ENCODE data around the gene LCOR.
"Not testable (repeated sequence)": the region's sequence is repeated elsewhere in the genome, so short reads cannot be mapped to it uniquely, and the experiment has no call there.

Gene LCOR

DNA sequence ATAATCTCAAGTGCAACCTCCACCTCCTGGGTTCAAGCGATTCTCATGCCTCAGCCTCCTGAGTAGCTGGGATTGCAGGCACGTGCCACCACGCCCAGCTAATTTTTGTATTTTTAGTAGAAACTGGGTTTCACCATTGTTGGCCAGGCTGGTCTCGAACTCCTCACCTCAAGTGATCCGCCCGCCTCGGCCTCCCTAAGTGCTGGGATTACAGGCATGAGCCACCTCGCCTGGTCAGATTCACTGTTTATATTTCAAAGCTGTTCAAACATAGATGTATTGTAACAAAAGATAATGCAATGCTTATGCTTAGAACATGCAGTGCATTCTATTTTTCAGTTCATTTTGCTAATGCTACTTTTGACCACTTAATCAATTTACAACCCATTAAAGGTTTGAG is 111.1 kb downstream of the LCOR start:
- DNase-seq = not testable (repeated sequence)

DNA sequence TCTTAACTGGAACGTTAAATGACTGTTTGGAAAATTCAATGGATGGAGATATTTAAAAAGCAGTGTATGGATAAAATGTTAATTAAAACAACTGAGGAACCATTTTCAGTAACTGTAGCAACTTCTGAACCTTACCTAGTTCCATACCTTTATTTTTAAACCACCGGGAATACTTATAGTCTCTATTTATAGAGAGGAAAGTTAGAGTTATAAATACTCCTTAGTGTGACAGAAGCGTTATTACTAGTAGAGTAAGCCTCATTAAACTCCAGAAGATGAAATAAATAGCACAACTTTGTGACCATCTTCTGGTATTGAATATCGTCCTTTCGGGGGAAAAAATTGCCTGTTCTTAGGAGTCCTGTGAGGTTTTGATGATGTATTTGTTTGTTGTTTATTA is 114.9 kb downstream of the LCOR start:
- no peak for DNase-seq

DNA sequence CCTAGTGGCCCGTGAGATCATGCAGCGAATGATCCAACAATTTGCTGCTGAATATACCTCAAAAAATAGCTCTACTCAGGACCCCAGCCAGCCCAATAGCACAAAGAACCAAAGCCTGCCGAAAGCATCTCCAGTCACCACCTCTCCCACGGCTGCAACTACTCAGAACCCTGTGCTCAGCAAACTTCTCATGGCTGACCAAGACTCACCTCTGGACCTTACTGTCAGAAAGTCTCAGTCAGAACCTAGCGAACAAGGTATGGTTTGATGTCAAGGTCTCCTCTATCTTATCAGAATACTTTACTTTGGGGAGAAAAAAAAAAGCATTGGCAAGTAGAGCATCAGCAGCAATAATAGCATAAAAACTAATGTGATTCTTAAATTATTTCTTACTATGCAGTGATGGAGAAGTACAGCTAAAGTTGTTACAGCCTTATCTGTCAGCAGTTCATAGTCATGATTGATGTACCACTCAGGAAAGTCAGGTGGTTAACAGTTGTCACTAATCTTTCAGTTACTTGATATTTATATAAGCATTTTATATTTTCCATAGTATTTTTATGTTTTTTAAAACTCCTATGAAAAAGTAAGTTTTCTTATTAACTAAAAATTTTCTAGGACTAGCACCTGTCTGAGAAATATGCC is 117.1 kb downstream of the LCOR start:
- DNase-seq = no peak

DNA sequence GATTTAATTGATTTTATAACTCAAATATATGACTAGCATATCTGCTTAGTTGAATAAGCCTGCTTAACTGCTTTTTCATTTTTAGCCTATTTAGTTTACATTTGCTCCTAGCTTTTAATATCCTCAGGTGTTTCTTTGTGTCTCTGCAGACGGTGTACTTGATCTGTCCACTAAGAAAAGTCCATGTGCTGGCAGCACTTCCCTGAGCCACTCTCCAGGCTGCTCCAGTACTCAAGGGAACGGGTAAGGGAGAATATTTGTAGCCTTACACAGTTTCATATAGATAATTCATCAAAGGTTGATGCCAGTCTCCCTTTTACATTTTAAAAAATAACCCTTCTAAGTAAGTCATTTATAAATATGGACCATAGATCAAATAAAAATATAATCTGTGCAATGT is 119.9 kb downstream of the LCOR start:
- no peak for DNase-seq

DNA sequence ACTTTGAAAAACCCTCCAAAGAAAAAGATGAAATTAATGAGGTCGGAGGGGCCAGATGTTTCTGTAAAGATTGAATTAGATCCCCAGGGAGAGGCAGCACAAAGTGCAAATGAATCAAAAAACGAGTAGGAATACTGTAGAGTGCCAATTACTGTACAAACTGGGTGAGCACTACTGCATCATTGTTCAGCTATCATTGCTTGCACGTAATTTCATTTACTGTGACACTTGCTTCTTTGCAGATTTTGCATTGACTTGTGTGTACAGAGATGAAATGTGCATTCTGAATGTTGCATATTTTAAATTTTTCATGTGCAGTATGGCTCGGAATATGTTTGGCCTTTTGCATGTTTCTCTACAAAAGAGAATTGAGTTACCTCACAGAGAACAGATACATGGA is 123.7 kb downstream of the LCOR start:
- no peak for DNase-seq

DNA sequence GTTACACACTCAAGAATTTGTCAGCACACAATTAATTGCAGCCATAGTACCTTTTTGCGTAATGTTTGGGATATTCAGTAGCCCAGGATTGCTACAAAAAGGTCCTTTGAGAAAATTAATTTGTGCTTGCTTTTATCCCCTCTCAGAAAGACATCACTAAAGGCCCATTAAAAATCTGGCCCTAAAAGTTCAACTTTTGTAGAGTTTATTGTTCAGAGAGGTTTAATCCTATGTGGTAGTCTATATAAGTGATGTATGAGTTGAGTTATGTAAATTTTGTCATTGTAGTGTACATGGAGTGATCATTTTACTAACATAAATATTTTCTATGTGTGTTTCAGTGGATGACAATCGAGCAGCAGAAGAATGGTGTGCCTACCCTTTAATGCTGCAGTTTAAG is 126.0 kb downstream of the LCOR start:
- DNase-seq = no peak

DNA sequence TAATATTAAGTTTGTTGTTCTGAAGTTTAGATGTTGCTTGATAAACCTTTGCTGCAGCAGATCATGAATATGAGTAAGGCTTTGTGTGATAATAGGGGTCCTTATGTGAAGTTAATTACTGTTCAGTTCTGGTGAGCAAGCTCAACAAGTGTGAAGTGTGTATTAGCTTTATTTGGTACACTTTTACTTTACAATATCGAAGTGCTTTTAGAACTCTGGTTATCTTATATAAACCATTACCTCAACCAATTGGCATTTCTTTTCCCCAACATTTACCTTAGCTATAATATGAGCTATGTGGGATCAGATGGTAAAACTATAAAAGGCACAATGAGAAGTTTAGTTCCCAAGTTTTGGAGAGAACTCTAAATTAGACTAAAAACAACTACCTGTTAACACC is 127.6 kb downstream of the LCOR start:
- DNase-seq = no peak

DNA sequence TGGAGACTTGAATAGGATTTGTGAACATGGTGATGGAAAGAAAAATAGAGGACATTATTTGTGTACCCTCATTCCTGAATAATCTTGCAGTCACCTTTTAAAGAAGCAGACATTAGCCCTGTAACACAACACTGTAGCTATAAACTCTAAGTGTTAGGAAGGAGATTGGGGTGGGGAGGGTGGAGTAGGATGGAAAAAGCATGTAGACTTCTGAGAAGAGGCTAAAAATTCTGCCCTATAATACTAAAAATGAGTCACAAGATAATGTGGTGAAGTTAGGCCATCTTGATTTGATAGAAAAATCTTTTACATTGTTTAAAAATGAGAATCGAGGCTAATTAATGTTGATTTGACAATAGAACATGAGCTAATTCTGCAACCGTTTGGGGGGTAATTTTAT is 128.8 kb downstream of the LCOR start:
- DNase-seq = no peak

DNA sequence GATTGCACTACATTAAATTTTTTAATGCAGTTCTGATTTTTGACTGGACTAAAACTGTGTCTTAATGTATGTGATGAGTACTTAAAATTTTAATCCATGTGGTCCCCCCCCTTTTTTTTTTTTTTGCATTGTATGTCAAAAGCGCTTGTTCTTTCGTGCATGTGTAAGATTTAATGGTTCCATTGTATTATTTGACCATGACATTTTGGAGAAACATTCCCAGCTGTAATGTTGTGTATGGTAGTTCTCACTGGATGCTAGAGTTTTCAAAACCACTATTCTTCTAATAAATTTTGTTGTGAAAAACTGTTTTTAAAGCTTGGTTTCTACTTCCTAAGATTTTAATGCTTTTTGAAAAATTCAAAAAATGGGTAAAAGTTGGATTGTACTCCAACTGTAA is 132.0 kb downstream of the LCOR start:
- DNase-seq = no peak

DNA sequence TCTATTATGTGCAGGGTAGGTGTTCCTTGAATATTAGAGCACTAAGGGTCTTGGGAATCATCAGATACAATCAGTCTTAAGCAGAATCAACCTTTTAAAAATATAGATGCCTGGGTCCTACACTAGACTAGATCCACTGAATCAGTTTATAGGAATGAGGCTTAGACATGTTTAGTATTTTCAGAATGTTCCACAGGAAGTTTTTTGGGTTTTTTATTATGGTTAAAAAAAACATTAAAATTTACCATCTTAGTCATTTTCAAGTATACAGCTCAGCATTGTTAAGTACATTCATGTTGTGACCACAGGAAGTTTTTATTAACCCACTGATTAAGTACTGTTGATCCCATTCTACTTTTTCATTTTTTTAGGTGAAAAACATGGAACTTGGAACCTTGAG is 135.7 kb downstream of the LCOR start:
- no peak for DNase-seq

DNA sequence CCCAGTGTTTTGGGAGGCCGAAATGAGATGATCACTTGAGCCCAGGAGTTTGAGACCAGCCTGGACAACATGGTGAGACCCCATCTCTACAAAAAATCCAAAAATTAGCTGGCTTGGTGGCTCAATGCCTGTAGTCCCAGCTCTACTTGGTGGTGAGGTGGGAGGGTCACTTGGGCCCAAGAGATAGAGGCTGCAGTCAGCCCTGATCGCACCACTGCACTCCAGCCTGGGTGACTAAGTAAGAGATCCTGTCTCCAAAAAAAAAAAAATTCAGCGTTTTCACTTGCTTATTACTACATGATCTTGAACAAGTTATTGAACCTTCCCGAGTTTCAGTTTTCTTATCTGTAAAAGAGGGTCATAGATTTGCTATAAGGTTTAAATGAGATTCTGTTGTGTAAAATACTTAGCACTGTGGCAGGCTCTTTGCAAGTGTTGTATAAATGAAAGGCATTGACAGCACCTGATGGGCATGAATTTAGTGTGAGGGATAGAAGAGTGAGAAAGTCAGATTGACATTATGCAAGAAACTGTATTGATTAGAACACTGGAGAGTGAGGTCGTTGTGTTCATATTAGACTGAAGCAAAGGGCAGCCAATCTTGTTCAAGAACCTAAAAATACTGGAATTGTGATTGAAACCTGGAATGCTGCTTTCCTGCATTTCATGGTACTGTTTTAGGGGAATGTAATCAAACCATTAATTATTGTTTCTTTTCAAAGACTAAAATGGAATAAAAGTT is 136.8 kb downstream of the LCOR start:
- no peak for DNase-seq

DNA sequence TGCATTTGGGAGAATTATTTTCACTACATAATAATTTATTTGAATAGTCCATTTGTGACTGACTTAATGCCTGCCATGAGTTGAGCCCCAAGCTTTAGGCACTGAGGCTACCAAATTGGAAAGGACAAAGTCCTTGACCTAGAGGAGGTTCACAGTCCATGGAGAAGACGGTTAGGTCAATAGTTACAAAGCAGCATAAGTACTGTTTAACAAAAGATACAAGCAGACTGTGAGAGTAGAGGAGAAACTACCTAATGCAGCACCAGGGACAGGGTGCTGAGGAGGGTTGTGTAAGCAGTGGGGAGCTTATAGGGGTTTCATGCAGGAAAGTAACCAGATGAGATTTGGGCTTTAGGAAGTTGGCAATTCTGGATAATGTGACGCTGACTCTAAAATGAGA is 139.2 kb downstream of the LCOR start:
- DNase-seq = no peak

DNA sequence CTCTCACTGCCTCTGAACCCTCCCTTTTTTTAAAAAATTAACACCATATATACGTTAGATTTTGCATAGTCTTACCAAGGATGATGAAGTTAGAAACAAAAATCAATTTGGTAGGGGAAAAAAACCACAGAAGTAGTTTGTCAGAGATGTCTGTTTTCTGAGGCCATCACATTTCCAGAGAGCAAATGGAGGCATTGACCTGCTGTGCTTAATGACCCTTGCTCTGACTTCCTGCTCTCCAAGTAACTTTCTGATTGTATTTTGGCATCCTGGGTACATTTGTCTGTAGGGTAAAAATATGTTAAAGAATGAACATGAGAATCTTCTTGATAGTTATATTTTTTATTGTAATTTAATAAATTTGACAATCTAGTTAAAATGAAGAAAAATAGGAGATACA is 140.2 kb downstream of the LCOR start:
- DNase-seq = no peak

DNA sequence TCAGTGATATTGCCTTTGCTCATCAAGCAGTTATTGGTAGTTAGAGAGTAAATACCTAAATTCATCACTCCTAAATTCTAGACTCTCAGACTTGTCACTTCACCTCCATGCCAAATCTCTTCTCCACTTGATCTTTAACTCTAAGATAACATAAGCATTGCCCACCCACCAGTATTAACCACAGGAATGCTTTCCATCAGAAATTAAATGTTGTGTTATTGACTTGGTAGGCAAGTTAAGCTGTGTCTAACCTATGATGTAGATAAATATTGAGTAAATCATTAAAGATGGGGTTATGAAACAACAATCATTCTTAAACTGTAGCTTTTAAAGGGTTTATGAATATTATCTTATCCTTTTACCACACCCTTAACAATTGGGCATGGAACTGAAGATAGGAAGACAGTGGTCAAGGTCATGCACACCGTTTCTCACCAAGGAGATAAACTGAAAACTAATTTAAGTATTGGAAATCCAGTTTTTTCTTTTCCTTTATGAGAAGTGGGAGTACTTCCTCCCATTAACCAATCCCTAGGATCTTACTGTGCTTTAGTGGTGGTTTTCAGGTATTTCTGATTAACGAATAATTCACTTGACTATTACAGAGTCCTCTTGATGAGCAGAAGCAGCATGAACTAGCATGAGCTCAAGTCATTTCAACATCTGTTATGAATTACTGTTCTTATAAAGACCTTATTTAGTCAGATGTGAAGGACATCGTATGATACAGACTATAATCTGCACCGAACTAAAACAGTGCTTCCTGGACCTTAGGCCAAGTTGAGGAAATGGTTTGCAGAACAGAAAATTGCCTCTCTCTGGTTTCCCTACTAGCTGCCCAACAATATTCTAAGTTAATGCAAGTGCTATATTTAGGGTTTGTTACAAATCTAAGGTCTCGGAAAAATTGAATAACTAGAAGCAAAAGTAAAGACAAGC is 142.0 kb downstream of the LCOR start:
- DNase-seq = no peak

DNA sequence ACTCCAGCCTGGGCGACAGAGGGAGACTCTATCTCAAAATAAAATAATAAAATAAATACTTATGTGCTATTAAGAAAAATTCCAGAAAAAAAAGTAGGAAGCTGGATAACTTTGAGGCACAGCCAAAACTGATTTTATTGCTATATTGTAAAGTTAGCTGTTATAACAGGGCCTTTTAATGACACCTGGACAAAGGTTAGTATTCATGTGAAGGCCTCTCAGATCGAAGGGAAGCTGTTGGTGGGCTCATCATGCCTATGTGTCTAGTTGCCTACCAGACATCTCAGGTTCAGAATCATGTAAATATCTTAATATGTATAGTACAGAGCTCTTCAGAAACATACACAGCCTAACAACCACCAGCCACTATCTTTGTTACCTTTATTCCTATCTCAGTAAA is 143.0 kb downstream of the LCOR start:
- DNase-seq = no peak

DNA sequence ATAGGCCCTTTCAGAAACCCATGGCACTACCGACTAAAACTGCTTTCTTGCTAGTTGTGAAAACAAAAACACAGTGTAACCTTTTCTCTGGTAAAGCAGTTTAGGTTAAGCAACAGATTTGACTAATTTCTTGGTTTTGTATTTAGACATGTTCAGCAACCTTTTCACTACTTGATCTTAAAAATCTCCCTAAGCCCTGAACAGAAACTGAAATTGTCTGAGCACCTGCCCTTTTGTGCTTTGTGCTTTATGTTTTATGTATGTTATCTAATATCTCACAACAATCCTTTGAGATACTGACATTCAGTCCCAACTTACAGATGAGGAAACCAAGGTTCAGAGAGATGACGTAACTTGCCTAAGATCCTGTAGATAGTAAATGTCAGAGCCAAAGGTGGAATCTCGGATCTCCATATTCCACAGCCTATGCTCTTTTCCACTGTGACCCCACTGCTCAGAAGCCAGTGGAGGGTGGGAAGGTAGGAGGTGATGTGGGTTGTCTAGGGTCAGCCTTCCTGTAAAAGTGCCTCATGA is 146.6 kb downstream of the LCOR start:
- no peak for DNase-seq

DNA sequence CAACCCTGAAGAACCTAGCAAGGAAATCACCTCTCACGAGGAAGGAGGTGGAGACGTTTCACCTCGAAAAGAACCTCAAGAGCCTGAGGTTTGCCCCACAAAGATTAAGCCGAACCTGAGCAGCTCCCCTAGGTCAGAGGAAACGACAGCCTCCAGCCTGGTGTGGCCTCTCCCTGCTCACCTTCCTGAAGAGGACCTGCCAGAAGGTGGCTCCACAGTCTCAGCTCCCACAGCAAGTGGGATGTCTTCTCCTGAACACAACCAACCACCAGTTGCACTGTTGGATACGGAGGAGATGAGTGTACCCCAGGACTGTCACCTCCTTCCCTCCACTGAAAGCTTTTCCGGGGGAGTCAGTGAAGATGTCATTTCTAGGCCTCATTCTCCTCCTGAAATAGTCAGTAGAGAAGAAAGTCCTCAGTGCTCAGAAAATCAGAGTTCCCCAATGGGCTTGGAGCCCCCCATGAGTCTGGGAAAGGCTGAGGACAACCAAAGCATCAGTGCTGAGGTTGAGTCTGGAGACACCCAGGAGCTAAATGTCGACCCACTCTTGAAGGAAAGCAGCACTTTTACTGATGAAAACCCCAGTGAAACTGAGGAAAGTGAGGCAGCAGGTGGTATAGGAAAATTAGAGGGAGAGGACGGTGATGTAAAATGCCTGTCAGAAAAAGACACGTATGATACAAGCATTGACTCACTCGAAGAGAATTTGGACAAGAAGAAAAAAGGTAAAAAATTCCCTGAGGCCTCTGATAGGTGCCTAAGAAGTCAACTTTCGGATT is 150.2 kb downstream of the LCOR start:
- no peak for DNase-seq

DNA sequence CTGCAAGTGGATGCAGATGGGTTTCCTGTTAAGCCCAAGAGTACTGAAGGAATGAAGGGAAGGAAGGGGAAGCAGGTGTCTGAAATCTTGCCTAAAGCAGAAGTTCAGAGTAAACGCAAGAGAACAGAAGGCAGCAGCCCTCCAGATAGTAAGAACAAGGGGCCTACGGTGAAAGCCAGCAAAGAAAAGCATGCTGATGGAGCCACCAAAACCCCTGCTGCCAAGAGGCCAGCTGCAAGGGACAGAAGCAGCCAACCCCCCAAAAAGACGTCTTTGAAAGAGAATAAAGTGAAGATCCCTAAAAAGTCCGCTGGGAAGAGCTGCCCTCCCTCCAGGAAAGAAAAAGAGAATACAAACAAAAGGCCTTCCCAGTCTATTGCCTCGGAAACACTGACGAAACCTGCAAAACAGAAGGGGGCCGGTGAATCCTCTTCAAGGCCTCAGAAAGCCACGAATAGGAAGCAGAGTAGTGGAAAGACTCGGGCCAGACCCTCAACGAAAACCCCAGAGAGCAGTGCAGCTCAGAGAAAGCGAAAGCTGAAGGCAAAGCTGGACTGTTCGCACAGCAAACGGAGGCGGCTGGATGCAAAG is 152.5 kb downstream of the LCOR start:
- no peak for DNase-seq

DNA sequence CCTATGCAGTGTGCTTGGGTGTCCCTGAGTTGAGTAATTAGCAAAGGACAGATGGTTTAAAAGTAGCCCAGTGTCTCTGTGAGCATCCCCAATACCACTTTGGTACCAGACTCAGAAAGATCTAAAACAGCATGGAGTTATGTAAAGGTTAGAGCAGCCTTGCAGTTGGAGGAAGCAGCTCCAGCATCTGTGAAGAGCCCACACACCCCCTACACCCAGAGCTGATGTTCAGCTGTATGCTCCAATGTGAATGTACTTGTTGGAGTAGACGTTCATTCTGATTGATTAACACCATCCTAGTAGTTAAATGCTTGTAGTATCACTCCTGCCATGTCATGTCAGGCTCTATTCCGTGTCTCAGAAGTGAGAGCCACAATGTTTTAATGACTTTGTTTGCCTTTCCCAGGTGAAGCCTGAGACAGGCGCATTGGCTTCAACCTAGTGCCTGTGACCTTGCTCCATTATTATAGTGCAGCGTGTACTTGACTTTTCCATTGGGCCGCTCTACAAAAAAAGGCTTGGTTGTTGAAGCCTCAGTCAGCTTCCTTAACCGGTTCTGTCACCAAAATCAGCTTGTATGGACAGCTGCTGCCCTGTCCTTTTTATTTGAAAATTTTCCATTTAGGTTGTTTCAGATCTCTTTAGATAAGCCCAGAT is 154.2 kb downstream of the LCOR start:
- DNase-seq = no peak

DNA sequence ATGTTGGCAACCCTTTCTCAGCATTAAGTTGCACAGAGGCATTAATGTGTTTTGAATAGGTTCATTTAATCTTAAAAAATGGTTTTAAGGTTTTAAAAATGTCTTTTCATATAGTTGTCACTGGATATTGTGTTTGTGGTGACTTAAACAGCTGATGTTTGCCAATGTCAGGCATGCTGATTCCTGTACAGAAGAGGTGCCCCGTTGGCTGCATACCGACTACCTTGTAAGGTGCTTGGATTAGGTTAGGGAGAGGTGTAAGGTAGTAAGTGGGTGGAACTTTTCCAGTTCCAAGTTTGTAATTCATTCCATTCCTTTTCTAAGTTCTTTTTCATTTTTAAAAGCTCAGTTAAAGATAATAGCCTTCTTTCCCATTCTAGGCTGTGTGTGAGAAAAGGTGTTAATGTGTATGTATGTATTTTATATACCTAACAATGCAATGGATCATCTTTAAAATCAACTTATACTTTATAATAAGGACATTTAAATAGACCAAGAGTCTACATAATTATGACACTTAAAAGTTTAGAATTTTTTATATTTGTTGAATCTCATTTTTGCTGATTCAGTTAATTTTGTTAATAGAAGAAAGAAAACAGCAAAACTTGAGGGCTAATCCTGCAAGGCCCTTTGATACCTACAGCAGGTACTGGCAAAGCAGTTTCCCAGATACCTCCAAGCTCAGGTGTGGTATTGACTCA is 155.2 kb downstream of the LCOR start:
- no peak for DNase-seq

DNA sequence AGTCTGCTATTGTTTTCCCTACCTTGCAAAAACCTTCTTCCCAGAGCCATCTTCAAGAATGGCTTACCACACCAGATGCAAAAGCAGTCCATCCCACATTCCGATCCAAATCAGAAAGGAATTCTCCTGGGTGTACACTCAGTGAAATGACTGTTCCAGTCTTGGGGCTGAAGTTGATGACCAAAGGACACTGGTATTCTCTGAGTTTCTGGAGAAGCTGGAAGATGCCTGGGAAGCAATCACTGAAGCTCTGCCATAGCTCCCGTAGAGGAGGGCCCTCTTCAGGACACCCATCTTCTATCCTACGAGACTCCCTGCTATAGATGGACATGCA is 155.7 kb downstream of the LCOR start:
- DNase-seq = no peak

All from activated T-cell treated with anti-CD3 and anti-CD28 coated beads, Interleukin-2, amount 50 U/mL, for 1 hour (primary cell).